Gastroesophageal sphincter (tissue), 4 donors: Measurements from ENCODE around the gene PLS1. TPM values are rescaled to one million over a fixed set of nuclear protein-coding genes. Genes with fewer than 3 reads are reported as not detected.

Experiments
- ATAC-seq: fragments of 150-250 bp; one replicate; pipeline ENCODE4 v1.9.1; 2016; ENCODE audit warnings: mild to moderate bottlenecking, moderate library complexity
- H3K27ac ChIP-seq, 4 donors: fragments of 200-600 bp; sonication (generic) in 3 of 4; 1 replicate in 3 of 4; 2 replicates in 1 of 4; pipeline ENCODE4 v1.5.1; 2016 to 2019
- H3K27me3 ChIP-seq: fragments of 200-600 bp; sonication (generic); one replicate; pipeline ENCODE4 v1.5.1; 2019
- H3K36me3 ChIP-seq, 2 donors: fragments of 200-600 bp; sonication (generic); one replicate each; pipeline ENCODE4 v1.5.1; 2019; ENCODE audit warnings: control low read depth in 1 of 2
- H3K4me1 ChIP-seq, 3 donors: fragments of 200-600 bp; sonication (generic); 1 replicate in 2 of 3; 2 replicates in 1 of 3; pipeline ENCODE4 v1.5.1; 2016 to 2019; ENCODE audit warnings: control low read depth in 2 of 3
- H3K4me3 ChIP-seq, 2 donors: fragments of 200-600 bp; sonication (generic); one replicate each; pipeline ENCODE4 v1.5.1; 2019; ENCODE audit warnings: mild to moderate bottlenecking in 1 of 2, moderate library complexity in 1 of 2
- H3K9me3 ChIP-seq, 3 donors: fragments of 200-600 bp; sonication (generic); one replicate each; pipeline ENCODE4 v1.5.1; 2017 to 2019; ENCODE audit warnings: control low read depth in 2 of 3
- CTCF ChIP-seq, 4 experiments: fragments of 200-600 bp in 2 of 4; fragments of 450-650 bp in 2 of 4; sonication (generic) in 1 of 4; IDR thresholded peaks; one replicate each; pipeline ENCODE4 v1.5.1; 2017 to 2019; ENCODE audit warnings: antibody characterized with exemption in 4 of 4, mild to moderate bottlenecking in 2 of 4, moderate library complexity in 2 of 4
- EP300 ChIP-seq: sonication (generic); formaldehyde crosslinking; IDR thresholded peaks from one replicate; pipeline ENCODE4 v1.6.1; 2017; ENCODE audit warnings: antibody characterized with exemption, mild to moderate bottlenecking
- POLR2A ChIP-seq, 2 donors: fragments of 450-650 bp; IDR thresholded peaks; one replicate each; pipeline ENCODE4 v1.6.1; 2017; ENCODE audit warnings: antibody characterized with exemption in 2 of 2, mild to moderate bottlenecking in 2 of 2, moderate library complexity in 1 of 2
- POLR2AphosphoS5 ChIP-seq: sonication (generic); formaldehyde crosslinking; IDR thresholded peaks from one replicate; pipeline ENCODE4 v1.6.1; 2017; ENCODE audit warnings: antibody characterized with exemption
- WGBS, 2 donors: methylation state at CpG; one replicate each; pipeline ENCODE4 v1.1.5; 2018; ENCODE audit warnings: low coverage in 1 of 2; 5-methylcytosine and 5-hydroxymethylcytosine counted together
- total RNA-seq, 4 donors: library from RNA; depleted of rRNA; stranded (reverse); fragments of >200 nt; gene quantifications; one replicate each; pipeline ENCODE4 v1.1.0, GENCODE V29; 2016

PLS1 gene
- total RNA-seq, 4 donors from 2014 or later = 1.2 to 9.0 (median 4.3) TPM

- H3K36me3 ChIP-seq = no peaks in the 10 kb centered on the region
- H3K27me3 ChIP-seq = no peaks in the 10 kb centered on the region
- H3K27ac ChIP-seq = no peak overlapping the region
- H3K4me1 ChIP-seq = no peaks in the 10 kb centered on the region
- ATAC-seq = no peak
- 73 to 85% methylated on average over 5 to 6 of the region's 6 CpGs for WGBS, 2 donors
- TF ChIP-seq POLR2A (IDR thresholded peaks at IDR 0.05) = no peak
- no peak for TF ChIP-seq POLR2AphosphoS5
- TF ChIP-seq EP300 = no peak
- TF ChIP-seq CTCF (IDR thresholded peaks at IDR 0.05) = no peak
- H3K9me3 ChIP-seq = no peaks in the 10 kb centered on the region
- H3K4me3 ChIP-seq = no peak overlapping the region
Measured at GRCh38 chr3:142644502-142644901, 48.3 kb downstream of the PLS1 start.

GRCh38 chr3:142645236-142645793 is 49.1 kb downstream of the PLS1 start:
- Histone ChIP-seq H3K9me3 (no peaks in the 10 kb centered on the region), H3K4me1 (no peaks in the 10 kb centered on the region), H3K27ac (no peak overlapping the region), H3K4me3 (no peak overlapping the region), H3K36me3 (no peaks in the 10 kb centered on the region), H3K27me3 (no peaks in the 10 kb centered on the region)
- WGBS, 2 donors = 52 to 67% methylated on average over 2 of the region's 2 CpGs
- ATAC-seq = no peak
- TF ChIP-seq EP300 (no peak), POLR2A (IDR thresholded peaks at IDR 0.05) (no peak), POLR2AphosphoS5 (no peak), CTCF (IDR thresholded peaks at IDR 0.05) (no peak)

DNA sequence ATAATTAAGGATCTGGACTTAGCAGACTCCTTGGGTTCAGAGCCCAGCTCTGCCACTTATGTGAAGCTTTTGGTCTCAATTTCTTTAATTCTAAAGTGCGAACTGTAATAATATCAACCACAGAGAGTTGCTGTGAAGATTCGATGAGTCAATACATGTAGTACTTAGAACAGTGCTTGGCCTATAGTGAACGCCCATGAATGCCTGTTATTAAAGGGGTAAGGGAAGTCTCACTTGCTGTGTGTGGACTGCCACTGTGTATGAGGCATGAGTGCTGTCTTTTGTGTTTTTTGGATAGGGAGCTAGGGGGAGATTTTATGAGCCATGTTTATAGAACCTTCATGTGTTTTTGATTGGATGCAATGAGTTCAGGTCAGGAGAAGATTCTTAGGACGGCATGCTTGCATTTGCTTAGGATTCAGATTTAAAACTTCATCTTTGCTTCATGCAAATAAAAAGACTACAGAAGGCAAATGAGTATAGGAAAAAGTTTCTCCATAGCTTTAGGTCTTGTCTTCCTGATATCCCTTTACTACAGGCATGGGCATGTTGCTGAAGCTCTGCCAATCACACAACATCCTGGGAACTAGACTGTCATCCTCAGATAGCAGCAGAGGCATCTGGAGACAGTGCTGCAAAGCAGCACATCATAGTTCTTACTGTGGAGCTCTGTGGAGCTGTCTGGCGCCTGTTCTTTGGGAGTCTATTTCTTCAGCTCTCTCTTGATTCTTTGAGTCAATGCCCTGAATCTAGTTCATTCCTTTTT is 50.0 kb downstream of the PLS1 start:
- Histone ChIP-seq H3K27ac (no peak overlapping the region), H3K27me3 (no peaks in the 10 kb centered on the region), H3K4me1 (no peaks in the 10 kb centered on the region), H3K36me3 (no peaks in the 10 kb centered on the region), H3K4me3 (no peak overlapping the region), H3K9me3 (no peaks in the 10 kb centered on the region)
- no peak for ATAC-seq
- WGBS, 2 donors = 79 to 90% methylated on average over 5 of the region's 5 CpGs
- no peak for TF ChIP-seq POLR2A (IDR thresholded peaks at IDR 0.05)
- TF ChIP-seq CTCF (IDR thresholded peaks at IDR 0.05) = no peak
- no peak for TF ChIP-seq POLR2AphosphoS5
- TF ChIP-seq EP300 = no peak

DNA sequence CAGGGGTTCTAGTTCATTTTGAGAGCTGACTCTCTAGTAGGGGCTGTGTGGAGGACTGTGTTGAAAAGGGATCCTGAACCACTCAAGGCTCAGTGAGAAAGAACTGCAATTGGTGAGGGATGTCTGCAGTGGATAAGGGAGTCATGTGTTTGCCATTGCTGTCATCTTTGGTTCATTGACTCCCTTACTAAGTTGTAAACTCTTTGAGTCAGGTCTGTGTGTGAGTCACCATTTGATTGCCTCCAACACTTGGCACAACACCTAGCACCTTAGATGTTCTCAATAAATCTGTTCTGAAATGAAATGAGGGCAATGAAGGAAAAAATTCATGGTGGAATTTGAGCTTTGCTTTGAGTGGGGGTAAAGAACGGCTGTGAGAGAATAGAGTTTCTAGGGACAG is 51.7 kb downstream of the PLS1 start:
- Histone ChIP-seq H3K27me3 (no peaks in the 10 kb centered on the region), H3K9me3 (no peaks in the 10 kb centered on the region), H3K36me3 (no peaks in the 10 kb centered on the region), H3K4me1 (no peaks in the 10 kb centered on the region), H3K4me3 (no peak overlapping the region), H3K27ac (no peak overlapping the region)
- 57 to 80% methylated on average over 1 of the region's 1 CpG for WGBS, 2 donors
- no peak for TF ChIP-seq POLR2A (IDR thresholded peaks at IDR 0.05)
- TF ChIP-seq EP300 = no peak
- no peak for TF ChIP-seq CTCF (IDR thresholded peaks at IDR 0.05)
- TF ChIP-seq POLR2AphosphoS5 = no peak
- ATAC-seq = no peak

- Histone ChIP-seq H3K4me3 (no peak overlapping the region), H3K27ac (no peak overlapping the region), H3K27me3 (no peaks in the 10 kb centered on the region), H3K36me3 (no peaks in the 10 kb centered on the region), H3K9me3 (no peaks in the 10 kb centered on the region), H3K4me1 (no peaks in the 10 kb centered on the region)
- 84 to 92% methylated on average over 1 to 2 of the region's 3 CpGs for WGBS, 2 donors
- no peak for ATAC-seq
- TF ChIP-seq CTCF (IDR thresholded peaks at IDR 0.05) (no peak), POLR2AphosphoS5 (no peak), EP300 (no peak), POLR2A (IDR thresholded peaks at IDR 0.05) (no peak)
Measured at GRCh38 chr3:142648950-142649349, 52.8 kb downstream of the PLS1 start.
